HCT116 (cell line): ENCODE measurements around the gene CARD8. TPM values are rescaled to one million over a fixed set of nuclear protein-coding genes. Genes with fewer than 3 reads are reported as not detected.

Source experiments
- ATAC-seq: fragments of 200-7000 bp; cut with Tn5 transposase; 2 replicates; pipeline ENCODE4 v1.9.1; 2020; ENCODE audit warnings: mild to moderate bottlenecking, moderate library complexity
- BruUV-seq: library from RNA; stranded (reverse); fragments of 400-500 nt; replicated peaks from 2 replicates; lab custom pipeline; 2021; lab: Mats Ljungman, UMichigan
- CTCF ChIA-PET: fragments of 300-600 bp; sonication (Branson Sonifier 250); formaldehyde crosslinking; loops from one replicate; lab custom pipeline; 2021; ENCODE audit warnings: antibody characterized with exemption; lab: Charles Lee
- POLR2A ChIA-PET: fragments of 300-600, 350-600 bp; sonication (Branson Sonifier 250); formaldehyde crosslinking; loops from one replicate; lab custom pipeline; 2021; ENCODE audit warnings: antibody characterized with exemption; lab: Charles Lee
- RAD21 ChIA-PET, 2 experiments: fragments of 300-600 bp; sonication (Branson Sonifier 250); formaldehyde crosslinking; loops; one replicate each; lab custom pipeline; 2023; ENCODE audit warnings: low total read pairs in 2 of 2; ENCODE audit not compliant: uncharacterized antibody in 2 of 2, unreplicated experiment in 2 of 2, low non-redundant PET in 1 of 2; lab: Charles Lee
- DNase-seq: peaks from one replicate; pipeline ENCODE4 v3.0.0-alpha.2; 2010; ENCODE audit warnings: low read depth, low spot score
- H2AFZ ChIP-seq: fragments of 200-600 bp; shearing (Covaris generic), sonication (generic); 2 replicates; pipeline ENCODE4 v1.6.1; 2017; ENCODE audit warnings: low read depth, mixed run types, mixed read lengths, antibody characterized with exemption, low read length; ENCODE audit not compliant: poor library complexity, severe bottlenecking
- H3K27ac ChIP-seq: 2 replicates; pipeline ENCODE4 v1.5.1; 2012; ENCODE audit warnings: low read depth, low read length
- H3K27me3 ChIP-seq: fragments of 200-600 bp; sonication (generic); 2 replicates; pipeline ENCODE4 v1.6.1; 2016; ENCODE audit warnings: mixed run types, low read length, mixed read lengths; ENCODE audit not compliant: insufficient read depth
- H3K36me3 ChIP-seq, 2 experiments: fragments of 200-500 bp in 1 of 2; fragments of 200-600 bp in 1 of 2; sonication (Bioruptor generic) in 1 of 2; sonication (generic) in 1 of 2; 2 replicates each; pipeline versions ENCODE4 v1.5.1 to v1.6.1; 2014 to 2016; ENCODE audit warnings: low read length in 2 of 2, inconsistent platforms in 1 of 2, mixed read lengths in 1 of 2, mixed run types in 1 of 2; ENCODE audit not compliant: insufficient read depth in 2 of 2, control insufficient read depth in 1 of 2
- H3K4me1 ChIP-seq, 2 experiments: fragments of 200-600 bp in 1 of 2; sonication (generic) in 1 of 2; 2 replicates each; pipeline versions ENCODE4 v1.5.1 to v1.6.1; 2012 to 2017; ENCODE audit warnings: low read length in 2 of 2, inconsistent platforms in 1 of 2, mild to moderate bottlenecking in 1 of 2, mixed read lengths in 1 of 2, mixed run types in 1 of 2, moderate library complexity in 1 of 2; ENCODE audit not compliant: insufficient read depth in 2 of 2, control insufficient read depth in 1 of 2
- H3K4me2 ChIP-seq: fragments of 200-600 bp; sonication (generic); 2 replicates; pipeline ENCODE4 v1.6.1; 2017; ENCODE audit warnings: mixed run types, low read length, mixed read lengths
- H3K4me3 ChIP-seq, 2 experiments: fragments of 200-600 bp in 1 of 2; sonication (generic) in 1 of 2; replicated peaks in 1 of 2; 2 replicates each; pipeline ENCODE4 v1.5.1; 2011 to 2016; ENCODE audit warnings: low read length in 2 of 2, control low read depth in 1 of 2, low read depth in 1 of 2, mild to moderate bottlenecking in 1 of 2, mixed read lengths in 1 of 2, mixed run types in 1 of 2
- H3K79me2 ChIP-seq: fragments of 200-600 bp; sonication (generic); 2 replicates; pipeline ENCODE4 v1.6.1; 2017; ENCODE audit warnings: mild to moderate bottlenecking, mixed run types, low read length, moderate library complexity, mixed read lengths; ENCODE audit not compliant: insufficient read depth
- H3K9ac ChIP-seq: fragments of 200-600 bp; sonication (generic); 2 replicates; pipeline ENCODE4 v1.6.1; 2016; ENCODE audit warnings: low read length, mixed read lengths
- H3K9me2 ChIP-seq: fragments of 200-600 bp; sonication (generic), shearing (Covaris generic); 2 replicates; pipeline ENCODE4 v1.6.1; 2017; ENCODE audit warnings: mixed run types, mild to moderate bottlenecking, moderate library complexity; ENCODE audit not compliant: insufficient read depth
- H3K9me3 ChIP-seq, 2 experiments: fragments of 200-500 bp in 1 of 2; fragments of 200-600 bp in 1 of 2; sonication (Bioruptor generic) in 1 of 2; sonication (generic) in 1 of 2; 2 replicates each; pipeline ENCODE4 v1.6.1; 2014 to 2017; ENCODE audit warnings: low read length in 2 of 2, mixed read lengths in 2 of 2, inconsistent platforms in 1 of 2, low read depth in 1 of 2, mild to moderate bottlenecking in 1 of 2, mixed run types in 1 of 2, moderate library complexity in 1 of 2; ENCODE audit not compliant: control insufficient read depth in 1 of 2, insufficient read depth in 1 of 2
- H4K20me1 ChIP-seq: fragments of 200-600 bp; sonication (generic), shearing (Covaris generic); 2 replicates; pipeline ENCODE4 v1.6.1; 2017; ENCODE audit warnings: mixed run types, mild to moderate bottlenecking, moderate library complexity; ENCODE audit not compliant: insufficient read depth
- CBX3 ChIP-seq: IDR thresholded peaks from 2 replicates; pipeline ENCODE4 v1.6.1; 2012; ENCODE audit warnings: low read depth
- CEBPB ChIP-seq: IDR thresholded peaks from 2 replicates; pipeline ENCODE4 v1.6.1; 2012; ENCODE audit warnings: low read depth
- EGR1 ChIP-seq: IDR thresholded peaks from 2 replicates; pipeline ENCODE4 v1.6.1; 2012; ENCODE audit warnings: low read depth
- ELF1 ChIP-seq: IDR thresholded peaks from 2 replicates; pipeline ENCODE4 v1.6.1; 2012; ENCODE audit warnings: low read depth, borderline replicate concordance
- EZH2 ChIP-seq: fragments of 200-600 bp; sonication (generic); IDR thresholded peaks from 2 replicates; pipeline ENCODE4 v1.6.1; 2017; ENCODE audit warnings: antibody characterized with exemption, mixed run types
- EZH2phosphoT487 ChIP-seq: fragments of 200-600 bp; IDR thresholded peaks from 2 replicates; pipeline ENCODE4 v1.6.1; 2018; ENCODE audit warnings: antibody characterized with exemption, borderline replicate concordance
- JUND ChIP-seq: IDR thresholded peaks from 2 replicates; pipeline ENCODE4 v1.6.1; 2012
- MAX ChIP-seq: IDR thresholded peaks from 2 replicates; pipeline ENCODE4 v1.6.1; 2012
- POLR2AphosphoS5 ChIP-seq: IDR thresholded peaks from 2 replicates; pipeline ENCODE4 v1.6.1; 2011; ENCODE audit warnings: mild to moderate bottlenecking, low read depth, low read length, moderate library complexity
- RAD21 ChIP-seq: IDR thresholded peaks from 2 replicates; pipeline ENCODE4 v1.6.1; 2012; ENCODE audit warnings: low read depth, mild to moderate bottlenecking
- REST ChIP-seq: IDR thresholded peaks from 2 replicates; pipeline ENCODE4 v1.6.1; 2012; ENCODE audit warnings: low read depth
- SIN3A ChIP-seq: IDR thresholded peaks from 2 replicates; pipeline ENCODE4 v1.6.1; 2012; ENCODE audit warnings: low read depth
- SP1 ChIP-seq: IDR thresholded peaks from 2 replicates; pipeline ENCODE4 v1.6.1; 2012; ENCODE audit warnings: low read depth
- SRF ChIP-seq: IDR thresholded peaks from 2 replicates; pipeline ENCODE4 v1.6.1; 2012; ENCODE audit warnings: low read depth
- YY1 ChIP-seq: IDR thresholded peaks from 2 replicates; pipeline ENCODE4 v1.6.1; 2011; ENCODE audit warnings: low read length, low read depth, moderate library complexity, mild to moderate bottlenecking; ENCODE audit not compliant: insufficient replicate concordance; ENCODE audit errors: extremely low read depth
- ZNF274 ChIP-seq: fragments of 200-500 bp; sonication (Bioruptor generic); IDR thresholded peaks from 2 replicates; pipeline ENCODE4 v1.6.1; 2014; ENCODE audit warnings: mild to moderate bottlenecking, low read depth, low read length, inconsistent platforms
- intact Hi-C: fragments of 100-400 bp; cut with micrococcal nuclease; formaldehyde crosslinking; loops from 2 replicates; pipeline ENCODE4 v1.10.0; 2022
- total RNA-seq: library from RNA; stranded (reverse); gene quantifications from one replicate; pipeline ENCODE4 v1.2.1, GENCODE V29; 2021; ENCODE audit not compliant: unreplicated experiment

Gene CARD8
- total RNA-seq, 1 experiment from 2014 or later: 17.5 TPM

DNA sequence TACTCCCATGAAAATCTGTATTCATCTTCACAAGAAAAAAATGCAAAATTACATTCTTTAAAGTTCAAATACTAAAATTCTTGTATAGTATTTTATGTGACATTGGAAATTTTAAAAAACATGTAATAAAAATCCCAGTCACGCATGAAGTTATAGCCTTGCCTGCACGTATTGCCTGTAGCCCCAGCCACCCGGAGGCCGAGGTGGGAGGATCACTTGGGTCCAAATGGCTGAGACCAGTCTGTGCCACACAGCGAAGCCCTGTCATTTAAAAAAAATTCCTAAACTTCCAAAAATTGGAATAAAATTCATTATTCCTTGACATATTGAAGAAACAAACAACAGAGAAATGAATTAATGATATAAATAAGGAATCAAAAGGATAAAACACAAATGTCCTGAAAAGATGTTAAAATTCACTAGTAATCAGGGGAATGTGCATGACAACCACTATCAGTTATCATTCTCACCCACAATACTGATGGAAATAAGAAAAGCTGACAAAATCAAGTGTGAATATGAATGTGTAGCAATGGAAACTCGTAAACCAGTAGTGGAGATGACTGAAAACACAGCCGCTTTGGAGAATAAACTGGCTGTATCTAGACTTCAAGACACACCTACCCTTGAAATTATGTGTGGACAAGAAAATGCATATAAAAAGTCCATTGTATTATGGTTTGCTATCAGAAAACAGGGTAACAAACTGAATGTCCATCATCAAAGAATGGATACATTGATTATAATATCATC lies 7.5 kb downstream of the CARD8 start:
- no peaks in the 10 kb centered on the region for H3K4me1 ChIP-seq
- no peak for TF ChIP-seq MAX
- no peak for TF ChIP-seq ELF1
- TF ChIP-seq EZH2: no peak
- no peak for TF ChIP-seq RAD21
- TF ChIP-seq CEBPB: no peak
- TF ChIP-seq SIN3A: no peak
- TF ChIP-seq JUND: no peak
- TF ChIP-seq SRF: no peak
- no peak for TF ChIP-seq REST
- TF ChIP-seq SP1: no peak
- TF ChIP-seq ZNF274: no peak
- no peak for TF ChIP-seq EGR1
- TF ChIP-seq YY1: no peak
- TF ChIP-seq POLR2AphosphoS5: no peak
- no peak for TF ChIP-seq EZH2phosphoT487
- no peak for TF ChIP-seq CBX3
- TF ChIP-seq, all 23 proteins: peak for 0
- ChIA-PET POLR2A (no interaction called here), CTCF (no interaction called here), RAD21 (no interaction called here)
- no peaks in the 10 kb centered on the region for H3K79me2 ChIP-seq
- H3K9ac ChIP-seq: no peak overlapping the region
- peaks cover 0 to 3% of the 10 kb centered on the region in 2 experiments; a peak in 1 of 4 replicates for H3K36me3 ChIP-seq
- no TSS peak for BruUV-seq
- no peaks in the 10 kb centered on the region for H3K9me2 ChIP-seq
- intact Hi-C loops: no loop called here
- no peak overlapping the region for H3K4me3 ChIP-seq
- H3K9me3 ChIP-seq: no peaks in the 10 kb centered on the region
- DNase-seq (no peak), ATAC-seq (no peak)
- no peak overlapping the region for H3K27ac ChIP-seq
- H4K20me1 ChIP-seq: no peaks in the 10 kb centered on the region
- H3K27me3 ChIP-seq: no peaks in the 10 kb centered on the region
- H2AFZ ChIP-seq: no peak overlapping the region
- H3K4me2 ChIP-seq: no peak overlapping the region
